NCI-H748 (cell line): ENCODE results near the gene ELL.

Experiments
- DNase-seq: peaks from one replicate; lab custom pipeline; 2025; ENCODE audit not compliant: unreplicated experiment; lab: John Stamatoyannopoulos, UW

Gene ELL

GRCh38 chr19:18449552-18449951, 72.3 kb downstream of the ELL start:
- no peak for DNase-seq

GRCh38 chr19:18446811-18447359, 75.0 kb downstream of the ELL start:
- DNase-seq = no peak

GRCh38 chr19:18446145-18446810, 75.6 kb downstream of the ELL start:
- no peak for DNase-seq

GRCh38 chr19:18445262-18445948, 76.5 kb downstream of the ELL start:
- DNase-seq = no peak

GRCh38 chr19:18444513-18444912, 77.4 kb downstream of the ELL start:
- DNase-seq = no peak

GRCh38 chr19:18443831-18444230, 78.0 kb downstream of the ELL start:
- DNase-seq = no peak

- no peak for DNase-seq
Measured at GRCh38 chr19:18443406-18443805, 78.5 kb downstream of the ELL start.

- DNase-seq = no peak
Measured at GRCh38 chr19:18442941-18443340, 78.9 kb downstream of the ELL start.

- no peak for DNase-seq
Measured at GRCh38 chr19:18441804-18442788, 79.8 kb downstream of the ELL start.

- no peak for DNase-seq
Measured at GRCh38 chr19:18440936-18441803, 80.7 kb downstream of the ELL start.

- no peak for DNase-seq
Measured at GRCh38 chr19:18440415-18440877, 81.4 kb downstream of the ELL start.

GRCh38 chr19:18439910-18440237, 82.0 kb downstream of the ELL start:
- DNase-seq = no peak

GRCh38 chr19:18439025-18439909, 82.6 kb downstream of the ELL start:
- no peak for DNase-seq

- peak; percentile 5 for DNase-seq
Measured at GRCh38 chr19:18438331-18439024, 83.4 kb downstream of the ELL start.

- DNase-seq = peak; percentile 64
Measured at GRCh38 chr19:18437491-18438330, 84.2 kb downstream of the ELL start, which contains the start of gene ISYNA1. TSS of gene ISYNA1 (minus strand) at chr19:18438133. CDS start at chr19:18437979, 154 bp downstream.

- DNase-seq = peak; percentile 82
Measured at GRCh38 chr19:18436671-18437490, 85.0 kb downstream of the ELL start.
